ENCODE results near the gene BRD7.

Gene BRD7

DNA sequence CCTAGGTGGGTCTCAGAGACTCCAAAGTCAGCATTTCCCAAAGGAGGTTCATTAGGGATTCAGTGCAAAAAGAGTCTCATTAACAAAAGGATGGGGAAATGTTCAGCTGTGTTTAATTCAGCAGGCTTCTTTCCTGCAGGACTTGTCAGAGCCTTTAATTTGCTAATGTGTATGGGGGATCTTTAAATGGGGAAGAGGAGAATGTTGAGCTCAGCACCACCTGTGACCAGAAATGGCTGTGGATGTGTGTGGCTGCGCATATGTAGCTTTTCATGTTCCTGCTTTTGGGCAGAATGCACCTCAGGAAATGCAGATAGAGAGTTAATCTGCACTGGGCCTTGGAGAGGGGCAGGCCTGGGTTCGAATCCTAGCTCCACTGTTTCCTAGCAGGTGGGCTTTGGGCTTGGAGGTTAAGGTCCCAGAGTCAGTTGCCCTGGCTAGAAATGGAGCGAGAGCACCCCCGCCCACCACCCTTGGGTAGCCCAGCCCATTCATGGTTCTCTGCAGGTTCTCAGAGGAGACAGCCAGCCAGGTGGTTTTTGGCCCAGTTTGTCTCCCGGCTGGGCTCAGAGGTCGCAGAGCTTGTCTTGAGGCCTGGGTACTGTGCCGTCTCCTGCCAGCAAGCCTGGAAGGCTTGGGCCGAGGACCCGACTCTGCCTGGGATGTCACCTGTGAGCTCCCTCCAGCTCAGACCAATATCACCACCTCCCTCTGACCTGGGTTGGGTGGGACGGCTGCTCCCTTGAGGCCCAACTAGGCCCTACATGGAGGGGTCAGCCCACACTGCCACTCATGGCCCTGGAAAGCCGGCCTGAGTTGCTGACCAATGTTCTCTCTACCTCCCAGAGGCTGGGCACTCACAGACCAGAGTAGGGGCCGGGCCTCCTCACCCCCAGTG lies 93.1 kb downstream of the BRD7 start:
- Histone ChIP-seq H3K4me3 (ENCODE audit: extremely low read depth, insufficient read depth, low read length, poor library complexity, severe bottlenecking) (no peak overlapping the region), H3K36me3 (ENCODE audit: control insufficient read depth, insufficient read depth, low read length) (peaks cover 5% of the 10 kb centered on the region), H3K9me3 (ENCODE audit: control insufficient read depth, low read length) (no peaks in the 10 kb centered on the region), H3K27ac (ENCODE audit: low read depth, low read length, severe bottlenecking) (no peak overlapping the region), H3K4me1 (ENCODE audit: control insufficient read depth, insufficient read depth, low read length, poor library complexity, severe bottlenecking) (peaks cover 4% of the 10 kb centered on the region)
- 83 to 85% methylated on average over 10 to 11 of the region's 12 CpGs for WGBS, 2 experiments (ENCODE audit: insufficient coverage in 2 of 2)

DNA sequence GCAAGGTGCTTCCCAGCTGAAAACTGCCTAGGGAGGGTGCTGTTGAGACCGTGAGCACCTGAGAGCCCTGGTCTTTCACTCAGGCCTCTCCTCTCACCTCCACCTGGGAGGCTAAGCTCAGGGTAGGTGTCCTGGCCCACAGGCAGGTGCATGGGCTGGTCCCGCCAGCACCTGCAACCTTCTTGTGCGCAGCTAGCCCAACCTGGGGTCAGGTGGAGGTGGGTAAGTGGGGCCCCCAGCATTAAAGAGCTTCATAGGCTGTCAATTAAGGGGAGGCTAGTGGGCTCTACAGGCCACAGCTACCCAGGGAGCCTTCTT lies 93.7 kb downstream of the BRD7 start:
- H3K4me1 ChIP-seq (ENCODE audit: control insufficient read depth, insufficient read depth, low read length, poor library complexity, severe bottlenecking): peaks cover 4% of the 10 kb centered on the region
- H3K27ac ChIP-seq (ENCODE audit: low read depth, low read length, severe bottlenecking): no peak overlapping the region
- H3K9me3 ChIP-seq (ENCODE audit: control insufficient read depth, low read length): no peaks in the 10 kb centered on the region
- WGBS, 2 experiments (ENCODE audit: insufficient coverage in 2 of 2): 84 to 93% methylated on average over 3 of the region's 3 CpGs
- no peak overlapping the region for H3K4me3 ChIP-seq (ENCODE audit: extremely low read depth, insufficient read depth, low read length, poor library complexity, severe bottlenecking)
- H3K36me3 ChIP-seq (ENCODE audit: control insufficient read depth, insufficient read depth, low read length): peaks cover 8% of the 10 kb centered on the region

DNA sequence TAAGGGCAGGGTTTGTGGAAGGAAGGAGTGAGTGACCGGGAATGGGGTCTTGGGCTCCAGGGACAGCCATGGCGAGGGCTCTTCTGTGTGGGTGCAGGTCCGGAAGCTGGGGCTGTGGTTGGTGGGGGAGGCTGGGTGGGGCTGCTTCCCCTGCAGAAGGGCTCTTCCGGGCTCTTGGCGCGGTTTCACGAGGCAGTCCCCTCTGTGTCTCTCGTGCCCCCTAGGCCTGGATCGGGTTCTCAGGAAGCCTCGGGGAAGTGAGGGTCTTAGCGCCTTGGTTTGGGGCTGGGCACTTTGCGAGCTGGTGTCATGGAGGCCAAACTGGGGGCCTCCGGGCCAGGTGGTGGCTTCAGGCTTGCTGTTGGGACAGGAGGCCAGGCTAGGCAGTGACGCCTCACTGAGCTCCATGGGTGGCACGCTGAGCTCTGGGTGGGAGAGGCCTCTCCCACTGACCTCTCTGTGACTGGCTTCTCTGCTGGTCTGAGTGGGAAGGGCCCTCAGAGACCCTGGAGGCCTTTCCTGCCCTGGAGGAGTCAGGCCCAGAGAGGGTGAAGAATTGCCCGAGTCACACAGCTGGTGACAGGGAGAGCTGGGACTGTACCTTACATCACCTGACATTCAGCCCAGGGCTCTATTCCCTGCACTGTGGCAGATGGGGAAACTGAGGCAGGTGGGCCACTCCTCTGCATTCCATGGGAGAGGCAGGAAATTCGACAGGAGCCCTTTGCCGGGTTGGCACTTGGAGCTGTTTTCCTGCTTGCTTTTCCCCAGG lies 94.3 kb downstream of the BRD7 start:
- 95 to 96% methylated on average over 14 to 15 of the region's 18 CpGs for WGBS, 2 experiments (ENCODE audit: insufficient coverage in 2 of 2)
- Histone ChIP-seq H3K27ac (ENCODE audit: low read depth, low read length, severe bottlenecking) (no peak overlapping the region), H3K4me3 (ENCODE audit: extremely low read depth, insufficient read depth, low read length, poor library complexity, severe bottlenecking) (no peak overlapping the region), H3K4me1 (ENCODE audit: control insufficient read depth, insufficient read depth, low read length, poor library complexity, severe bottlenecking) (peaks cover 4% of the 10 kb centered on the region), H3K36me3 (ENCODE audit: control insufficient read depth, insufficient read depth, low read length) (peaks cover 8% of the 10 kb centered on the region), H3K9me3 (ENCODE audit: control insufficient read depth, low read length) (no peaks in the 10 kb centered on the region)

DNA sequence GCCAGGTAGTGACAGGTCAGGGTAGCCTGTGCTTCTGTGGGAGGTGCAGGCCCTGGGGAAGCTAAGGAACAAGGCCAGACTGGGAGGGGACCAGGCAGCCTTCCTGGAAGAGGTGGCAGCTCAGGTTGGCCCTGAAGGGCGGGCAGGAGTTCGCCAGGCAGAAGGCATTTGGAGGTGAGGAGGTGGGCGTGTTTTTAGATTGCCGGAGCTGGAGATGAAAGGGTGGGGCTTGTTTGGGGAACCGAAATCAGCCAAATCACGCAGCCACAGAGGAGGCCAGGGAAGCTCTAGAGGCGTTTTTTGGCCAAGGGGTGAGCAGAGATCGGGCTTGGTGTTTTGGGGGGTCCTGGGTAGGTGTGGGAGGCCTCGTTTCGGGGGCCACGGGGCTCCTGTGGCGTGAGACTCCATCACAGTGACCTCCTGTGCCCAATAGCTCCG lies 94.9 kb downstream of the BRD7 start:
- 79 to 88% methylated on average over 12 of the region's 13 CpGs for WGBS, 2 experiments (ENCODE audit: insufficient coverage in 2 of 2)
- peaks cover 8% of the 10 kb centered on the region for H3K36me3 ChIP-seq (ENCODE audit: control insufficient read depth, insufficient read depth, low read length)
- H3K9me3 ChIP-seq (ENCODE audit: control insufficient read depth, low read length): no peaks in the 10 kb centered on the region
- H3K27ac ChIP-seq (ENCODE audit: low read depth, low read length, severe bottlenecking): no peak overlapping the region
- no peak overlapping the region for H3K4me3 ChIP-seq (ENCODE audit: extremely low read depth, insufficient read depth, low read length, poor library complexity, severe bottlenecking)
- H3K4me1 ChIP-seq (ENCODE audit: control insufficient read depth, insufficient read depth, low read length, poor library complexity, severe bottlenecking): peaks cover 4% of the 10 kb centered on the region

DNA sequence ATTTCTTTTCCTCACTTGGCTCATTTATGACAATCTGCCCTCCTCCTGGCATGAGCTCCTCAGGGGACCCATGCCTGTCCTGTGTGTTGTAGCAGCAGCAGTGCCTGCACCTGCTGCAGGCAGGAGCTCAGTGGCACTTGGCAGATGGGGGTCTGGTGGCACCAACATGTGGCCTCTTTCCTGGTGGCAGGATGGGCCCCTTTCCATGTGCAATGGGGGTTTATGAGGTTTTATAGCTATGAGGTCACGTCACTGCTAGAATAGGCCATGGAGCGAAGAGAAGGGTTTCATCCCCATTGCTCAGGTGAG lies 95.5 kb downstream of the BRD7 start:
- no peak overlapping the region for H3K4me3 ChIP-seq (ENCODE audit: extremely low read depth, insufficient read depth, low read length, poor library complexity, severe bottlenecking)
- peaks cover 8% of the 10 kb centered on the region for H3K36me3 ChIP-seq (ENCODE audit: control insufficient read depth, insufficient read depth, low read length)
- no peaks in the 10 kb centered on the region for H3K9me3 ChIP-seq (ENCODE audit: control insufficient read depth, low read length)
- H3K4me1 ChIP-seq (ENCODE audit: control insufficient read depth, insufficient read depth, low read length, poor library complexity, severe bottlenecking): peaks cover 4% of the 10 kb centered on the region
- H3K27ac ChIP-seq (ENCODE audit: low read depth, low read length, severe bottlenecking): no peak overlapping the region
- WGBS, 2 experiments (ENCODE audit: insufficient coverage in 2 of 2): 83 to 86% methylated on average over 2 of the region's 2 CpGs

DNA sequence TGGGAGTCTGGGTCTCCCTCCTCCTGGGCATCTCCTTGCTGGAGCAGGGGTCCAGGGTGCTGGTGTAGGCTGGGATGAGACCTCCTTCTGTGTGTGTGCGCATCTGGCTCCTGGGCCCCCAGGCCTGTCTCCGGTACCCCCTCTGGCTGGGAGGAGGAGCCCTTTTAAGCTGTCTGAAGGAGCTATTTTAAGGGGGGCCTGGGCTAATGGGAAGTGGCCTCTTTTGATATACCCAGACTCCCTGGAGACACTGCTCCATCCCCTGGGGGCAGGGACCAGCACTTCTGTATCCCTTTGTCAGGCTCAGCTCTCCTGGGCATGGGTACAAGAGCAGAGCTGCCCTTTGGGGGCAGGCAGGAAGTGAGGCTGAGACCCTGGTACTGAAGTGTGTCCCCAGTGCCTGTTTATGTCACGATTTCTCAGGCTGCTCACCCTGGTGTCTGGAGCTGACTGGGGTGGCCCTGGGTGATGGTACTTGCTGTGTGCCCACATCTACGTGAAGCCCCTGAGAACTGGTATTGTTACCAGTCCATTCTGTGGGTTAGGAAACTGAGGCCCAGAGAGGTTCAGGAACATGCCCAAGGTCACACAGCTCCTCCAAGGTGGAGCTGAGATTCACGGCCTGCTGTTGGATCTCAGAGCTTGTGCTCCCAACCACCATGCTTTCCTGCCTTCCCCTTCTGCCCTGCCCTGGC lies 96.0 kb downstream of the BRD7 start:
- Histone ChIP-seq H3K36me3 (ENCODE audit: control insufficient read depth, insufficient read depth, low read length) (peaks cover 8% of the 10 kb centered on the region), H3K9me3 (ENCODE audit: control insufficient read depth, low read length) (no peaks in the 10 kb centered on the region), H3K4me1 (ENCODE audit: control insufficient read depth, insufficient read depth, low read length, poor library complexity, severe bottlenecking) (peaks cover 5% of the 10 kb centered on the region), H3K27ac (ENCODE audit: low read depth, low read length, severe bottlenecking) (no peak overlapping the region), H3K4me3 (ENCODE audit: extremely low read depth, insufficient read depth, low read length, poor library complexity, severe bottlenecking) (no peak overlapping the region)
- WGBS, 2 experiments (ENCODE audit: insufficient coverage in 2 of 2): 84 to 93% methylated on average over 2 to 4 of the region's 5 CpGs

DNA sequence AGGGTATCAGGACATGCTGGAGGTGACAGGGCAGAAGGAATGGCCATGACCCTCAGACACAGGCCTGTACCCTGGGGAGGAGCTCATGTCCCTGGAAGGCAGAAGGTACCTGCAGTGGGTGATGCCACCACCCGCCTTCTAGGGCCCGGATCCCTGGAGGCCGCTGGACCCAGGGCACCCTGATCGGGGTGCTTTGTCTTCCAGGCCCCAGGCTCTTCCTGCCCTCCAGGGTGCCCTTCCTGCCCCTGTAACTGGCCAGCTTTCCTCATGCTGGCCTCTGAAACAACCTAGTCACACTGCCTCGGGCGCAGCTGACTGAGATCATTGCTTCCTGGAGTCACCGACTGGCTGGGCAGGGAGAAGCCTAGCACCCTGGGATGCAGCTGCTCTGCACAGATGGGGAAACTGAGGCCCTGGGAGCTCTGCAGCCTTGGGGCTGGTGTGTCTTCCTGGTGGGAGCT lies 96.6 kb downstream of the BRD7 start:
- Histone ChIP-seq H3K4me3 (ENCODE audit: extremely low read depth, insufficient read depth, low read length, poor library complexity, severe bottlenecking) (no peak overlapping the region), H3K36me3 (ENCODE audit: control insufficient read depth, insufficient read depth, low read length) (peaks cover 8% of the 10 kb centered on the region), H3K4me1 (ENCODE audit: control insufficient read depth, insufficient read depth, low read length, poor library complexity, severe bottlenecking) (peaks cover 12% of the 10 kb centered on the region), H3K27ac (ENCODE audit: low read depth, low read length, severe bottlenecking) (no peak overlapping the region), H3K9me3 (ENCODE audit: control insufficient read depth, low read length) (no peaks in the 10 kb centered on the region)
- WGBS, 2 experiments (ENCODE audit: insufficient coverage in 2 of 2): 91 to 92% methylated on average over 4 to 7 of the region's 7 CpGs

DNA sequence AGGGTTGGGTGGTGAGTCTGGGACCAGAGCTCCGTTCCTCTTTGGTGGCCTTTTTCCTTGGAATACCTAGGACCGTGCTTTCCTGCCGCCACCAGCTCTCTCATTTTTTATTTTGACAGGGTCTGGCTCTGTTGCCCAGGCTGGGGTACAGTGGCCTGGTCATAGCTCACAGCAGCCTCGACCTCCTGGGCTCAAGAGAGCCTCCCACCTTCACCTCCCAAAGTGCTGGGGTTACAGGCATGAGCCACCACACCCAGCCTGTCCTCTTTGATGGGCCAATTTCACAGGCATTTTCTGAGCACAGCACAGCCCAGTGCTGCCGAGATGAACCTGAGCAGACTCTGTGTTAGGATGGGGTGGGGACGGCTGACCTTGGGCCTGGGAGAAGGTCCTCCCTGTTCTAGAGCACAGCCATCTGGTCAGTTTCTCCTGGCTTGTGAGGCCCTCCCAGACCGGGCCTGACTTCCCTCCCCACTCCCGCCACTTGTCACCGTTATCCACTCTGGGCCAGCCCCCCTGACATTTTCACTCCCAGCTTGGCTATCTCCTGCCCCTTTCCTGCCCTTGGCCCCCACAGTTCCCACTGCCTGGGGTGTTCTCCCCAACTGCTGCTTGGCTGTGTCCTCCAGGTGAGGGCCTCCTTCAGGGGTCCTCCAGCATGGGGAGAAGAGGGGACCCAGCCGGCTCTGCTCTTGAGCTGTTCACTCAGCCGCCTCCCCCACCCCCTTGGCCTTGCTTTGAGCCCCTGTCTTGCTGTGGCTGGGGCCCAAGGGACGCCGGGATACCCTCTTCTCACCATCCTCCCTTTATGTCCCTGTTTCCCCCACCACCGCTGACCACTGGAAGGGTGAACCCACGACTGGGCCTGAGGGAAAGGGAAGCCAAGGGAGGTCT lies 97.4 kb downstream of the BRD7 start:
- WGBS, 2 experiments (ENCODE audit: insufficient coverage in 2 of 2): 95 to 98% methylated on average over 8 to 13 of the region's 15 CpGs
- H3K36me3 ChIP-seq (ENCODE audit: control insufficient read depth, insufficient read depth, low read length): peaks cover 8% of the 10 kb centered on the region
- peaks cover 19% of the 10 kb centered on the region for H3K4me1 ChIP-seq (ENCODE audit: control insufficient read depth, insufficient read depth, low read length, poor library complexity, severe bottlenecking)

DNA sequence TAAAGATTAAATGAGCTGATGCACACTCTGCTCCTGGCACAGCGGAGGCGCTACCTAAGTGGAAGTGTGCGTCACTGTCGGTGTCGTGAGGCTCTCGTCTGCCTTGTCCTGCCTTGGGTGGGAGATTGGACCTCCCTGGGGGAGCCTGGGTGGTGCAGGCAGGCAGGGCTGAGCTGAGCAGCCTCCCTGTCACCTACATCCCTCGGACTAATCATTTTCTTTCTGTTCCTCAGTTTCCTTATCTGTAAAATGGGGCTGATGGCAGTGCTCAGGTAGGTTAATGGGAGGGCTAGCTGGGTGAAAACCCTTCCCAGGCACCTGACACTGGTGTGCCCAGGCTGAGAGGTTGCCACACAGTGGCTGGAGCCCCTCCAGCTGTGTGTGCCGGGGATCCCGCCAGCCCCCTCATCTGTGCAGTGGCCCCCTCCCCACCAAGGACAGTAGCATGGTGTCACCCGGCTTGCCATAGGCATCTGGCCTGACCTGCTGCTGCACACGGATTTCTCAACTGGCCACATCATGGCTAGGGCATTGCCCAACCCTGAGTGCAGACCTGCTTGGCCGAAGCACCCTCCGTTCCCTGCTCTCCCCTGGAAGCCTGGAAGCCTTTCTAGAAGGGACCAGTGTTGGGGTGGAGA lies 98.2 kb downstream of the BRD7 start:
- Histone ChIP-seq H3K36me3 (ENCODE audit: control insufficient read depth, insufficient read depth, low read length) (peaks cover 5% of the 10 kb centered on the region), H3K4me1 (ENCODE audit: control insufficient read depth, insufficient read depth, low read length, poor library complexity, severe bottlenecking) (peaks cover 27% of the 10 kb centered on the region), H3K27ac (ENCODE audit: low read depth, low read length, severe bottlenecking) (no peak overlapping the region), H3K9me3 (ENCODE audit: control insufficient read depth, low read length) (no peaks in the 10 kb centered on the region), H3K4me3 (ENCODE audit: extremely low read depth, insufficient read depth, low read length, poor library complexity, severe bottlenecking) (no peak overlapping the region)
- 96 to 99% methylated on average over 10 to 12 of the region's 13 CpGs for WGBS, 2 experiments (ENCODE audit: insufficient coverage in 2 of 2)

More for the DNA sequence above, 97.4 kb downstream of the BRD7 start:
- no peak overlapping the region for H3K4me3 ChIP-seq (ENCODE audit: extremely low read depth, insufficient read depth, low read length, poor library complexity, severe bottlenecking)
- no peaks in the 10 kb centered on the region for H3K9me3 ChIP-seq (ENCODE audit: control insufficient read depth, low read length)
- no peak overlapping the region for H3K27ac ChIP-seq (ENCODE audit: low read depth, low read length, severe bottlenecking)

All from mesodermal cell (in vitro differentiated cells).